GM23248 (cell line): ENCODE measurements around the gene SMIM35.

Experiments
- EZH2 ChIP-seq: fragments of 200-600 bp; sonication (generic); IDR thresholded peaks from 2 replicates; pipeline ENCODE4 v1.6.1; 2018; ENCODE audit warnings: antibody characterized with exemption, mild to moderate bottlenecking; ENCODE audit not compliant: insufficient read depth, poor library complexity, severe bottlenecking
- EZH2phosphoT487 ChIP-seq: fragments of 200-600 bp; sonication (generic); IDR thresholded peaks from 2 replicates; pipeline ENCODE4 v1.6.1; 2018; ENCODE audit warnings: antibody characterized with exemption, moderate library complexity, mild to moderate bottlenecking, low read depth; ENCODE audit not compliant: insufficient read depth

DNA sequence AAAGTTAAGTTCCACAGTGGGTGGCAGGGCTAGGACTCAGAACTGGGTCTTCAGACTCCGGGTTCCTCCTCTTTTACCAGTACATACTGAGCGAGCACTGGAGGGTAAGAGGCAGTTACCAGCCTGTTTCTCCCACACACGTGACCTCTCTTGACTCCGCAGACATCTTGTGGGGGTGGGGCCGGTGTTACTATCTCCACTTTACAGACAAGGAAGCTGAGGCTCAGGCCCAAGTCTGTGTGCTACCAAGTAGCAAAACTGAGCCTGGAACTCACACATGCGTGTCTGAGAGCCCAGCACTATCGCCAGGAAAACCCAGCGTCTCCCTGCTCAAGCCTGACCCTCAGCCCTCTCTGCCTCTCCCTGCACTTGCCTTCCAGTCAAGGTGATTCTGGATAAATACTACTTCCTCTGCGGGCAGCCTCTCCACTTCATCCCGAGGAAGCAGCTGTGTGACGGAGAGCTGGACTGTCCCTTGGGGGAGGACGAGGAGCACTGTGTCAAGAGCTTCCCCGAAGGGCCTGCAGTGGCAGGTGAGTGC is 16.0 kb upstream of the SMIM35 start:
- no peak for TF ChIP-seq EZH2phosphoT487
- TF ChIP-seq EZH2 = no peak
